NCI-H82 (cell line): ENCODE data around the gene BCHE.
"Not testable (repeated sequence)": the region's sequence is repeated elsewhere in the genome, so short reads cannot be mapped to it uniquely, and the experiment has no call there.

Source experiments
- DNase-seq: peaks from one replicate; lab custom pipeline; 2025; lab: John Stamatoyannopoulos, UW

The BCHE gene

DNA sequence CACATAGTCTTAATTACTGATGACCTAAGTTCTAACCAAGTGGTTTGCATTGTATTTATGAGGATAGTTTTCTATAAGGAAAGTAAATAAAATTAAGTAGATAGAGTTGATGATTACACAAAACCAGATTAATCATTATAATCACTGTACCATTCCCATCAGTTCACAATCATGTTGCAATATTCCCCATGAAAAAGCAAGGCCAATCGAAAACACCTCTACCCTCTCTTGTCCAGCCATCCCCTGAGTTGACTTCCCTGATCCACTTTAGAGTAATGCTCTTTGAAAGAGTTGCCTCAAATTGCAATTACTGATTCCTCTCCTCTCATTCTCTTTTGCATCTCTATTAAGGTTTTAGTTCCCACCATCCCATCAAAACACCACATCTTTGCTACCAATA is 21.0 kb downstream of the BCHE start:
- DNase-seq: no peak

DNA sequence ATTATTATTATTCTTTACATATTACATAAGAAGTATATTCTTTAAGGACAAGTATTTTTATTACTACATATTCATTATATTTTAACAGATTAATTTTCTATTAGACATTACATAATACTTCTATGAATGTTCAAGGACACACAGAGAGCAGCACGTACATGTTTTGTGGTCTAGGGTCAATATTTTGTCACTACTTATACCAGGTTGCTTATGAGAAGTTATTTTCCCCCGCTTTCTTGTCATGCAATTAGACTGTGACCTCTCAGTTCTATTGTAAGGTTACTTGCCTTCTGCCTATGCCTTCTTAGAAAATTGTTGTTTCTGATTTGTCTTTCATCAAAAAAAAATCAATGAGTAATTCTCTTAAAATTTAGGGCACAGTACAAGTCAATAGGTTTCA is 21.5 kb downstream of the BCHE start:
- no peak for DNase-seq

DNA sequence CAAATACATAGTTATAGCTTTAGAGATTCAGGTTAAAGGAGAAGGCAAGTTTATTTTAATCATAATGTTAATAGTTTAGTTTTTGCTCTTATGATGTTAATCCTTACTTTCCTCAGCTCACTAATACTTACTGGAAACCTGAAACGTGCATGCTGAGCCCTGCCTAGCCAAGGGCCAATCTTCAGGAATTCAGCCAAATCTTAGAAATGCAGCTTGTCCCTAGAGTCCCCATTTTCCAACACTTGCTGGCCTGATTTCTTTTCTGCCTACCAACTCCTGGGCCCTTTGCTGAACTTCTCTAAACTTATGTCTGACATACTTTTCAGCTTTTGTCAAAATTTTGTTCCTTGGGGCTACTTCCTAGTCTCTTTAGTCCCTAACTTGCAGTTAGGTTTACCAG is 22.8 kb downstream of the BCHE start:
- no peak for DNase-seq

DNA sequence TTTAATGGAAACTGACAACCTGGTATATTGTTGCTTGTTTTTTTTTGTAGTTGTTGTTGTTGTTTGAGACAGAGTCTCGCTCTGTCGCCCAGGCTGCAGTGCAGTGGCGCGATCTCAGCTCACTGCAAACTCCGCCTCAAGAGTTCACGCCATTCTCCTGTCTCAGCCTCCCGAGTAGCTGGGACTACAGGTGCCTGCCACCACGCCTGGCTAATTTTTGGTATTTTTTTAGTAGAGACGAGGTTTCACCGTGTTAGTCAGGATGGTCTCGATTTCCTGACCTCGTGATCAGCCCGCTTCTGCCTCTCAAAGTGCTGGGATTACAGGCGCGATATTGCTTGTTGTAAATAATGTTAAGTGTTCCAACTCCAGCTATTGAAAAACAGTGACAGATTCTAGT is 29.3 kb downstream of the BCHE start:
- not testable (repeated sequence) for DNase-seq

- DNase-seq: no peak
Observed at GRCh38 chr3:165805946-165806561, 31.2 kb downstream of the BCHE start.

- DNase-seq: no peak
Observed at GRCh38 chr3:165803471-165803870, 33.8 kb downstream of the BCHE start.

DNA sequence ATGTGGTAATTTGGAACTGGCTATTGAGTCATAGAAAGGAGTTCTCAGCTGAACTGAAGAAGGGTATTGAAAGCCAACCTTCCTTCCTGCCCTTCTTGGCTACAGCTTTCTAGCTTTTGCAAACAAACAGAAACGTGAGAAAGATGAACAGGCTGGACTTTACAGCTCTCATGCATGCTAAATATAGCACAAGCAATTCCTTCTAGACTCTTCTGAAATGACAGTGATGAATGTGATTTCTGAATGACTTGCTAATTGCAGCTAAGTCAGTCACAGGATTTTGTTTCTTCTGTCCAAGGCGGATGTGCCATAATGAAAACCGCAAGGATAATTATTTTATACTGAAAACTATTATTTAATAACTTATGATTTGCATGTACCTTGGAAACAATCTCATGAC is 36.3 kb downstream of the BCHE start:
- peak; percentile 29 for DNase-seq

GRCh38 chr3:165799026-165799425 is 38.2 kb downstream of the BCHE start:
- no peak for DNase-seq

DNA sequence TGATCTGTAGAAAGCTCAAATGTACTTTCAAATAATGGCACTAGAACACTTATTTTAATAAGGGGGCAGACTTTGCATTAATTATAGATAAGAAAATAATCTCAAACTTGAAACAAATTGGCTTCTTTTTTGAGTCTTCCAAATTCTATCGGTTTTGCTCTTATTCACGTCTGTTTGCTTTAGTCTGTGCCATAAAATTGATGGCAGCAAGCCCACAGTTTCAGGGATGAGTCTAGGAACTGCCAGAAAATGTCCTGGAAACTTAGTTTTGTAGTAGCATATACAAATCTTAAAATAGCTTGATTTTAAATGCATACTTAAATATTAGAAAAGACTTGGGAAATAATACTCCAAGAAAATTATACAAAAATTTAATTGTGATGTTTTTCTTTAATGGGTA is 39.7 kb downstream of the BCHE start:
- no peak for DNase-seq

- DNase-seq: no peak
Observed at GRCh38 chr3:165796701-165797100, 40.5 kb downstream of the BCHE start.

GRCh38 chr3:165788531-165788930 is 48.7 kb downstream of the BCHE start:
- DNase-seq: no peak

DNA sequence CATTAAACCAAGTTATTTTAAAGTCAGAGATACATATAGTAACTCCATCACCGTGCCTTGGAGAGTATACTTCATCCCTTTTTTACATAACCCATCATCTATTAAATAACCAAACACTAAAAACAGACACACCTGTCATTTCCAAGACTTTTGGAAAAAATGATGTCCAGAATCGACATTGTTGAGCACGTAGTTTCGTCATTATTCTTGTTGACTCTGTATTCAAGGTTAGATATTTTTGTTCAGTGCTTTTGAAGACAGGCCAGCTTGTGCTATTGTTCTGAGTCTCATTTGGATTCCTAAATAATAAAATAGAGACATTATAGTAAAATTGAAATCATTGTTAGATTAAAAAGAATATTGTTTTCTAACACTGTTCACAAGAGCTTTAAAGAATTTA is 51.2 kb downstream of the BCHE start:
- no peak for DNase-seq

GRCh38 chr3:165784337-165784736 is 52.9 kb downstream of the BCHE start:
- no peak for DNase-seq

GRCh38 chr3:165783383-165783782 is 53.8 kb downstream of the BCHE start:
- no peak for DNase-seq

- no peak for DNase-seq
Observed at GRCh38 chr3:165778891-165779290, 58.3 kb downstream of the BCHE start.

DNA sequence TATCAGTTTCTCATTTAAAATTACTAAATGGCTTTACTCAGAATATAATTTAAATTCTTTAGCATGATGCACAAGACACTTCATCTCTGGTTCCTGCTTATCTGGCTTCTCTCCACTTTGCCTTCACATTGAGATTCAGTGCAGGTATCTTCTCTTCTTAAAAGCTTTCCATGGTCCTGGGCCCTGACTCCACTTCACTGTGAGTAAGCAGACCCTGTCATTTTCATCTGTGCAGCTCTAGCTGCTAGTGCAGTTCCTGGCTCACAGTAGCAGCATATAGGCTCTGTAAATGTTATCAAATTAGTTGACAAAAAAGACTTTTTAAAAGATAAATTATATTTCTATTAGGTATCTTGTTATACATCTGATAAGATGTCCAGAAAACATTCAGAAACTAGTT is 58.8 kb downstream of the BCHE start:
- DNase-seq: no peak

DNA sequence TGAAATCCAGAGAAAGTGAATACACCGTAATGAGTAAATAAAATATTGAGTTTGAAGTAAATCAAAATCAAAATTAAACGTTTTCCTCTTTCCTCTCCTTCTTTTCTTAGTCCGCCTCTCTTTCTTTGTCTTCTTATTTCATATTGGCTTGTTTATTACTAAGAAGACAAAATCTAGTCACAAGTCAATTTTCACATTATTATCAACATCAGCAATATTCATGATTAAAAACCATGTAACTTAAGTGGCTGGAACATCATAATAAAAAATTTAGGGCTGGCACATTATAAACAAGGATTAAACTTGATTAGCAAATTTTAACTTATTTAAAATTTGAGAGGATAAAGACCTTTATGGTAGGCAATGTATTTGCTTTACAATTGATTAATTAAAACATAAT is 61.4 kb downstream of the BCHE start:
- no peak for DNase-seq

- DNase-seq: no peak
Observed at GRCh38 chr3:165770781-165771180, 66.4 kb downstream of the BCHE start.

- no peak for DNase-seq
Observed at GRCh38 chr3:165768680-165769079, 68.5 kb downstream of the BCHE start.

DNA sequence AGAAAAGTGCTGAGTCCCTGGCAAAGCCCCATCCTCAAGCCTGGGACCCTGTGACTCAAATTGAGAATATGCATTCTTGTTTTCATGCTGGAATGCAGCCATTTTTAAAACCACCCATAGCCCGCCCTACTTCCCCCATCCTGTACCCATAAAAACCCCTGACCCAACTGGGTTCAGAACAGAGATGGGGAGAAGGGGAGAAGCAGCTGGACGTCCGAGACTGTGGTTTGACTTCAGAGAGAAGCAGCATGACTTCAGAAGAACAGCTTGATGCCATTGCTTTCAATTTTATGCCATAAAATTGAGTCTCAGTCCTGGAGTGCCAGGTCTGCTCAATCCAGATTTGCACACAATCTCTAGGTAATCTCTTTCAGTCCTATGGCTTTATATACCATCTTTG is 78.2 kb downstream of the BCHE start:
- DNase-seq: no peak

DNA sequence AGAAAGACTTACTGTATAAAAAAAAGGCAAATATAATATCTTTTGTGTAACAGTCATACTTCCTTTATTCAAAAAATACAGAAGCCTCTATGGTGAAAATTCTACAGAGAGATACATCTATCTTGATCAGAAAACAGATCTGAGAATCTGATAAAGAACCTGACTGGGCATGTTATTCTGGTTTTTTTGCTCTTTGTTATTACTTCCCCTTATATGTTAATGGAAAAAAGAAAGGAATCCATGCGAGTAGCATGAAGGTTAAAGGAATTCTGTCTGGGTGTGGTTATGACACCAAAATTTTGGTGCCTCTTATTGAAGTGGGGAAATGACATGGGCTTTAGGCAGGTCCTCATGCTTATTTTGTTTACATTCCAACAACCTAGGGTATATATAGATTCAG is 81.7 kb downstream of the BCHE start:
- no peak for DNase-seq

DNA sequence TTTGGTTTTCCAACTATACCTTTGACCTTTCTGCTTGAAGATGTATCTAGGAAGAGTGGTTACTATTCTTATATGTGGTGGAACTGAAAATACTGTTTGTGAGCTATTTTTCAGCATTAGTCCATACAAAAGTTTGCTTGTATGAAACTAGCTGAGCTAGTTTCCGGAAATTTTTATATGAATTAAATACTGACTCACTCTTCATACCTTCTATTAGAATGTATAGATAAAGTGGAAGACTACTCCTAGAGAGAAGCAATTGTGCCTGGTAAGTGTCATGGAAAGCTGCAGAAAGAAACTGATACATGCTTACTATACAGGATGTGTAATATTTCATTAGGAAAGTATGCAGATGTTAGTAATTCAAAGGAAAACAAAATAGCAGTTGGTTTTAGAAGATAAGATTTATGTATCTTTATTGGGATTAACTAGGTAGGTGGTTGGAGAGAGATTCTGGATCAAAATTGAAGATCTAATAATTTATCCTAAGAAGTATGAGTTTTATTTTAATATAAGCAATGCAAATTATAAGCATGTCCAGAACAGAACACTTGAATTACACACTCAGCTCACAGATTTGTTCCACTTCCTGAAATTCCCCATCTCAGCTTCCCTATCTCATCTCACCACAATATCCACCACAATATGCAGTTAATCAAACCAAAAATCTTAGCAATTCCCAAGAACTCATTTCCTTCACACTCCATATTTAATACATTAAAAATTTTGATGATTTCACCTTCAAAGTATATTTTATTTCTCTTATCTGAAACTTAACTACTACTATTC is 82.8 kb downstream of the BCHE start:
- no peak for DNase-seq

- no peak for DNase-seq
Observed at GRCh38 chr3:165753560-165753959, 83.7 kb downstream of the BCHE start.

DNA sequence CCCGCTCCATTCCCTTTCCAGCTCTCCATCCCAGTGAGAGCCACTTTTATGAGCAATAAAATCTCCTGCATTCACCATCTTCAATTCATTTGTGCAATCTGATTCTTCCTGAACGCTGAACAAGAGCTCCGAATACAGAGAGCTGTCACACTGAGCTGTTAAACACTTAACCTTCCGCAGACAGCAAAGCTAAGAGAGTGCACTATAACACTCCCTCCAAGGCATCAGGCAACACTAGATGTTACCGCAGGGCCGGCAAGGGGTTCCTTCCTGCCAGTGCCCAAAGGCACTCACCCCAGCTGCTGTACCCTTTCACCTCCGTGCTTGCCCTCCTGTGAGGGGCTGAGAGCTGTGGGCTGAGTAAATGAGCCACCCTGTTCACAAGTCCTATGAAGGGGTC is 85.6 kb downstream of the BCHE start:
- DNase-seq: no peak
